GM21526 (cell line): ENCODE data around the gene FAM169A.
"Not testable (repeated sequence)": the region's sequence is repeated elsewhere in the genome, so short reads cannot be mapped to it uniquely, and the experiment has no call there.

ENCODE experiments used
- ATAC-seq: cut with Tn5 transposase; IDR thresholded peaks from one replicate; pipeline ENCODE4 v1.9.1; 2021; ENCODE audit warnings: moderate library complexity; ENCODE audit not compliant: unreplicated experiment, low FRiP score

Gene FAM169A

DNA sequence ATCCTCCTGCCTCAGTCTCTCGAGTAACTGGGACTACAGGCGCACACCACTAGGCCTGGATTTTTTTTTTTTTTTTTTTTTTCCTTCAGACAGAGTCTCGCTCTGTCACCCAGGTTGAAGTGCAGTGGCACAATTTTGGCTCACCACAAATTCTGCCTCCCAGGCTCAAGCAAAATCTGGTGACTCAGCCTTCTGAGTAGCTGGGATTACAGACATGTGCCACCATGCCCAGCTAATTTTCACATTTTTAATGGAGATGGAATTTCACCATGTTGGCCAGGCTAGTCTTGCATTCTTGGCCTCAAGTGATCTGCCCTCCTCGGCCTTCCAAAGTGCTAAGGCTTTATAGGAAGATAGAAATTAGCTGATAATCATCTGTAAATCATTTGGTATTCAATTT lies 55.3 kb downstream of the FAM169A start:
- no peak for ATAC-seq

DNA sequence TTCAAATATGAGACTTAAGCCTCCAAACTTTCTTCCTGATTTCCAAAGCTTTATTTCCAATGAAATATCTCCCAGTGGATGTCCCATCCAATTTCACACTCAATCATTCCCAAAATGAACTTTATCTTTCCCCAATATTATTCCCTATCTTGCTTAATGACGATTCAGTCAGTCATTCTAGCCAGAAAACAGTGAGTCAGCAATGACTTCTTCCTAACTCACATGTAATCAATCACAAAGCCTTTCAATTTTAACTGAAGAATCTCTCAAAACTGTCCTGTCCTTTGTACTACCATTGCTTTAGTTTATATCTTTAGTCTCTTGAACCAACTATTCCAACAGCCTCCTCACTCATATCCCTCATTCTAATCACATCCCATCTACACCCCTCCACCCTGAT lies 64.2 kb downstream of the FAM169A start:
- no peak for ATAC-seq

- no peak for ATAC-seq
Measured at GRCh38 chr5:74801197-74801596, 65.0 kb downstream of the FAM169A start.

DNA sequence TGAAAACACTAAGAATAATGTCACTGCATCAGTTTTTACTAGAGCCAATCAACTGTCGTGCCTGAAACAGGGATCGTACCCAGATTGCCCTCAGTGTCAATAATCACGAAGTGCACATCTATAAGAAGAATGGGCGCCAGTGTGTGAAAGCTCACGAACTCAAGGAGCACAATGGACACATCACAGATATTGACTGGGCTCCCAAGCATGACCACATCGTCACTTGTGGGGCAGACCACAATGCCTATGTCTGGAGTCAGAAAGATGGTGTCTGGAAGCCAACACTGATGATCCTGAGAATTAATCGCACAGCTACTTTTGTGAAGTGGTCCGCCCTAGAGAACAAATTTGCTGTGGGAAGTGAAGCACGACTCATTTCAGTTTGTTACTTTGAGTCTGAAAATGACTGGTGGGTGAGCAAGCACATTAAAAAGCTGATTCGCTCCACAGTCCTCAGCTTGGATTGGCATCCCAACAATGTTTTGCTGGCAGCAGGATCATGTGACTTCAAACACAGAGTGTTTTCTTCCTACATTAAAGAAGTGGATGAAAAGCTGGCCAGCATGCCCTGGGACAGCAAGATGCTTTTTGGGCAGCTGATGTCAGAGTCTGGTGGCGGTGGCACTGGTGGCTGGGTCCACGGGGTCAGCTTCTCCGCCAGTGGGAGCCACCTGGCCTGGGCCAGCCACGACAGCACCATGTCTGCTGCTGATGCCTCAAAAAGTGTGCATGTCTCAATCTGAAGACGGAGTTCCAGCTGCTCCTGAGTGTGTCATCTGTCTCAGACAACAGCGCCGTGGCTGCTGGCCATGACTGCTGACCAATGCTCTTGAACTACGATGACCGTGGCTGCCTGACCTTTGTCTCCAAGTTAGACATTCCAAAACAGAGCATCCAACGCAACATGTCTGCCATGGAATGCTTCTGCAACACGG lies 66.9 kb downstream of the FAM169A start:
- ATAC-seq, result no peak

DNA sequence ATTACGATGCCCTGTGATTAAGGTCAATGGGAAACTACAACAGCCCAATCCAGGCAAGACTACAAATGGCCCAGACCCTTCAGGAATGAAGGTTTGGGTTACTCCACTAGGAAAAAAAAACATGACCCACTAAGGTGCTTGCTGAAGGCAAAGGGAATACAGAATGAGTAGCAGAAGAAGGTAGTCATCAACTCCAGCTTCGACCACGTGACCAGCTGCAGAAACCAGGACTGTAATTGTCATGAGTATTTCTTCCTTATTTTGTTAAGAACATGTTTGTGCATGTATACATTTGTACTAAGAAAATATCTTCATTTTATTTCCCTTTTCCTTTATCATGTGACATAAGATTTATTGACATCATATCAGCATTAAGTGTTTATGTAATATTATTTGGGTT lies 74.5 kb downstream of the FAM169A start:
- ATAC-seq, result not testable (repeated sequence)

- no peak for ATAC-seq
Measured at GRCh38 chr5:74787424-74787823, 78.8 kb downstream of the FAM169A start.

GRCh38 chr5:74786851-74787250 lies 79.3 kb downstream of the FAM169A start:
- ATAC-seq, result no peak

DNA sequence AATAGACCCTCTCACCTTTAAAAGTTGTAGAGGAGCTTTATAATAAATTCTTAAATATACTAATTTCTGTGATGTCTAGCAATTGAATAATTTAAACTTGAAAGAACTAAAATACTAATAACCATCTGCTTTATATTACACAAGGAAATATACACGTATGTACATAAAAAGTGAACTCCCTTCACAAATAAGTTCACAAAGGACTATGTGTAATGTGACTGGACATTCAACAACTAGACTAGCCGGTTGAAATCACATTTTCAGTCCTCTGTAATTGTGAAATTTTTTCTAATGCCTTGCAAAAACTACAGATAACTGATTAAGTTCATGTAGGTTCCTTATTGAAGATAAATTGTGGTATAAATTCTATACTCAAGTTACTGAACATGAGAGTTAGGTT lies 87.6 kb downstream of the FAM169A start:
- ATAC-seq, result no peak

DNA sequence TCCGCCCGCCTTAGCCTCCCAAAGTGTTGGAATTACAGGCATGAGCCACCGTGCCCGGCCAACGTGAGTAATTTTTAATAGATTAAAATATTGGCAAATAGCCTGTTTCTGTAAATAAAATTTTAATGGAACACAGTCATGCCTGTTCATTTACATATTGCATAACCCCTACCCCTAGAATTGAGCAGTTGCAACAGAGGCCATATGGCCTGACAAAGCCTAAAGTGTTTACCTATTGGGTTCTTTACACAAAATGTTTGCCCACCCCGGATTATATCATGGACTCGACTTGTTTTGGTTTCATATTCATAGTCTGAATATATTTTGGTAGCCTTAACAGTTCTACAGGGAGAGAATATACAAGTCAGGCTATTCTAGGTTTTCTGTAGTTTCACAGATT lies 93.8 kb downstream of the FAM169A start:
- ATAC-seq, result no peak

DNA sequence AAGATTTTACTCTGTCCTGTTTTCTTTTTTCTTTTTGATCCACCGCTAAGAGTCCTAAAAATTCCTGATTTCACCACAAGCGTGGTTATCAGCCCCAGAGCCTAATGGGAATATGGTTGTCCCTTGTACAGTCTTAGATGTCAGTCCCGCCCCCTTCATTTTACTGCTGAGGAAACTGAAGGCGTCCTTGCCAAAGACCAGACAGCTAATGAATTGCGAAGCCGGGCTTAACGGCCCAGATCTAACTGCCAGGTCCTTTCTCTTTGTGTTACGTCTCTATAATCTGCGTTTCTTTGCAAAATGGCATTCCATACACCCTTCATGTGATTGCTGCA lies 98.6 kb downstream of the FAM169A start:
- ATAC-seq, result peak; percentile 21

DNA sequence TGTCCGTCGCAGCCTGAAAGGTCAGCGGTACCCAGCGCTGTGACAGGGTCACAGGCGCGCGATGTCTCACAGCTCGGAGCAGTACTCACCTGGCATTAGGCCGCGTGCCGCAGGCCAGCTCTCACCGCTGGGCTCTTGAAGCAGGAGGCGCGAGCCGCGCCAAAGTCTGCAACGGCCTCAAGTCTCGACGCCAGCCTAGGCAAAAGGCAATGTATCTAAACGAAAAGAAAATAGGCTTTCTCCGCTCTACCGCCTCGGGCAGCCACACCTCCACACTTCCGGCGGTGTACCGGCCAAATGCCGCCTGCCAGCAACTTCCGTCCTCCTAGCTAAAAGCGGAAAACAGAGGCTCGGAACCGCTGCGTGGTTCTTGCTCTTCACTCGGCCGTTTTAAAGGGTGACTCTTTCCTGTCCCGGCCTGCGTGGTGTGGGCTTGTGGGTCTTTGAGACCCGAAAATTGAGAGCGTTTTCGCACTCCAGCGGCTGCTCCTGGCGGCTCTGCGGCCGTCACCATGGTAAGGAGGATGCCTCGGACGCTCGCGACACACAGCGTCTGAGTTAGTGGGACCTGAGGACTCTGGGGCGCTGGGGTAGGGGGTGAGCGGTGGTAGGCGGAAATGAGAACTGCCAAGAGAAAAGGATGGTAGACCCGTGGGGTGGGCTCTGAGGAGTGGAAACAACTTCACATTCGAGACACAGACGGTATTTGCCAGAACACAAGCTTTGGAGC lies 99.2 kb downstream of the FAM169A start, which contains the start of the genes GFM2 and NSA2:
Gene GFM2 (minus strand): TSS at position 269 of the 730 bp plus-strand sequence. CDS start 3,375 bp downstream, outside the sequence.
Gene NSA2 (plus strand): TSS at position 401 of the 730 bp plus-strand sequence. CDS start 112 bp downstream, at position 513.
- ATAC-seq, result peak; percentile 84

- ATAC-seq, result peak; percentile 44
Measured at GRCh38 chr5:74766418-74766848, 99.8 kb downstream of the FAM169A start.

DNA sequence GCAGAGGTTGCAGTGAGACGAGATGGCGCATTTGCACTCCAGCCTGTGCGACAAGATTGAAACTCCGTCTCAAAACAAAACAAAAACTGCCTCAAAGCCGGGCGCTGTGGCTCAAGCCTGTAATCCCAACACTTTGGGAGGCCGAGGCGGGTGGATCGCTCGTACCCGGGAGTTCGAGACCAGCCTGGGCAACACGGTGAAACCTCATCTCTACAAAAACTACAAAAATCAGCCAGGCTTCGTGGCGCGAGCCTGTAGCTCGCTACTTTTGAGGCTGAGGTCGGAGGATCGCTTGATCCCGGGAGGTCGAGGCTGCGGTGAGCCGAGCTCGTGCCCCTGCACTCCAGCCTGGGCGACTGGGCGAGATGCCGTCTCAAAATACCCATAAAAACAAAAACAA lies 100.3 kb downstream of the FAM169A start:
- peak; percentile 1 for ATAC-seq

DNA sequence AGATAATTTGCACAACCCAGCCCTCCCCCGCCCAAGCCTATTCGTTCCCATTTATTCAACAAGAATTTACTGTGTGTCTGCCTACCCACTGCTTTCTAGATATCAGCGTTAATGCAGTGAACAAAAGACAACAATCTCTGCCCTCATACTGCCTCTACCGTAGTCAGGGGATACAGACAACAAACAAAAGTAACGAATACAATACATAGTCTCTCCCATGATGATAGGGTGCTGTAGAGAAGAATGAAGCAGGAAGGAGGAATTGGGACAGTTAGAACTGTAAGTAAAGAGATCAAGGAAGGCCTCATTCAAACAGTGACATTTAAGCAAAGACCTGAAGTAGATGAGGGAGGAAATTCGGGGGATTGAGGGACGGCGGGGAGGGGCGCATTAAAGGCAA lies 101.0 kb downstream of the FAM169A start:
- ATAC-seq, result no peak

GRCh38 chr5:74763504-74763903 lies 102.7 kb downstream of the FAM169A start:
- ATAC-seq, result no peak

DNA sequence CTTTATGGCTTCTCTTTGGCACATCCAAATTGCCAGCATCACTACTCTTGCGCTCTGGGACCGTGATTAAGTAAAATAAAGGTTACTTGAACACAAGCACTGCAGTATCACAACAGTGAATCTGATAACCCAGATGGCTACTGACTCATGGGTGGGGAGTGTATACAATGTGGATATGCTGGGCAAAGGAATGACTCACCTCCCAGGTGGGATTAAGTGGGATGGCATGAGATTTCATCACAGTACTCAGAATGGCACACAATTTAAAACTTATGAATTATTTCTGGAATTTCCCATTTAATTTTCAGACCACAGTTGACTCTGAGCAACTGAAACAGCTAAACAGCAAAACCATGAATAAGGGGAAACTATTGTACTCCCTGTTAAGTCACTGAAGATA lies 103.6 kb downstream of the FAM169A start:
- ATAC-seq, result no peak

- no peak for ATAC-seq
Measured at GRCh38 chr5:74761241-74761640, 104.9 kb downstream of the FAM169A start.

- ATAC-seq, result not testable (repeated sequence)
Measured at GRCh38 chr5:74748742-74749141, 117.4 kb downstream of the FAM169A start.

GRCh38 chr5:74738406-74738805 lies 127.8 kb downstream of the FAM169A start:
- no peak for ATAC-seq

GRCh38 chr5:74736759-74737158 lies 129.4 kb downstream of the FAM169A start:
- no peak for ATAC-seq
